WTC11 (cell line): ENCODE measurements around the gene SIK2.

Experiments
- ATF2 ChIP-seq: sonication (generic); formaldehyde crosslinking; IDR thresholded peaks from 2 replicates; pipeline ENCODE4 v1.8.1; 2022; ENCODE audit warnings: low read depth, missing genetic modification reagents, borderline replicate concordance
- ATF3 ChIP-seq: sonication (generic); formaldehyde crosslinking; conservative IDR thresholded peaks from 2 replicates; pipeline ENCODE4 v1.8.1; 2022; ENCODE audit warnings: mild to moderate bottlenecking, missing genetic modification reagents
- CTCF ChIP-seq: fragments of 200-600 bp; IDR thresholded peaks from 2 replicates; pipeline ENCODE4 v1.8.0; 2022; ENCODE audit warnings: antibody characterized with exemption
- JUN ChIP-seq: sonication (generic); formaldehyde crosslinking; IDR thresholded peaks from 2 replicates; pipeline ENCODE4 v1.8.0; 2023; ENCODE audit warnings: mild to moderate bottlenecking, missing genetic modification reagents
- NFATC4 ChIP-seq: fragments of 250-450 bp; sonication (Bioruptor Pico); IDR thresholded peaks from 2 replicates; pipeline ENCODE4 v1.9.0; 2021; ENCODE audit warnings: mild to moderate bottlenecking
- NR2C2 ChIP-seq: sonication (generic); formaldehyde crosslinking; IDR thresholded peaks from 2 replicates; pipeline ENCODE4 v1.8.0; 2022; ENCODE audit warnings: mild to moderate bottlenecking, missing genetic modification reagents
- SOX15 ChIP-seq: fragments of 250-450 bp; sonication (Bioruptor Pico); IDR thresholded peaks from 2 replicates; pipeline ENCODE4 v1.9.0; 2021; ENCODE audit warnings: mild to moderate bottlenecking
- TCF7 ChIP-seq: sonication (generic); formaldehyde crosslinking; IDR thresholded peaks from 2 replicates; pipeline ENCODE4 v1.8.0; 2022; ENCODE audit warnings: mild to moderate bottlenecking, low read depth, missing genetic modification reagents, moderate library complexity
- TP53 ChIP-seq: sonication (generic); formaldehyde crosslinking; IDR thresholded peaks from 2 replicates; pipeline ENCODE4 v1.8.1; 2023; ENCODE audit warnings: mild to moderate bottlenecking, missing genetic modification reagents
- ZMAT4 ChIP-seq: fragments of 250-450 bp; sonication (Bioruptor Pico); IDR thresholded peaks from 2 replicates; pipeline ENCODE4 v1.9.0; 2021; ENCODE audit warnings: mild to moderate bottlenecking
- TF ChIP-seq, protein P1 (sequence below): sonication (generic); formaldehyde crosslinking; IDR thresholded peaks from 2 replicates; pipeline ENCODE4 v1.8.1; 2023; ENCODE audit warnings: mild to moderate bottlenecking, missing genetic modification reagents
- TF ChIP-seq, protein P2 (sequence below): sonication (generic); formaldehyde crosslinking; IDR thresholded peaks from 2 replicates; pipeline ENCODE4 v1.8.0; 2023; ENCODE audit warnings: missing genetic modification reagents, mild to moderate bottlenecking, borderline replicate concordance

GRCh38 chr11:111694851-111695250 lies 92.6 kb downstream of the SIK2 start:
- TF ChIP-seq SOX15 (no peak), NFATC4 (CRISPR knock-in tag) (no peak), CTCF (no peak), TCF7 (no peak), ZMAT4 (CRISPR knock-in tag) (no peak), NR2C2 (no peak), ATF3 (no peak), JUN (CRISPR knock-in tag) (no peak), TP53 (CRISPR knock-in tag) (no peak), ATF2 (no peak)
- TF ChIP-seq, protein P1, sequence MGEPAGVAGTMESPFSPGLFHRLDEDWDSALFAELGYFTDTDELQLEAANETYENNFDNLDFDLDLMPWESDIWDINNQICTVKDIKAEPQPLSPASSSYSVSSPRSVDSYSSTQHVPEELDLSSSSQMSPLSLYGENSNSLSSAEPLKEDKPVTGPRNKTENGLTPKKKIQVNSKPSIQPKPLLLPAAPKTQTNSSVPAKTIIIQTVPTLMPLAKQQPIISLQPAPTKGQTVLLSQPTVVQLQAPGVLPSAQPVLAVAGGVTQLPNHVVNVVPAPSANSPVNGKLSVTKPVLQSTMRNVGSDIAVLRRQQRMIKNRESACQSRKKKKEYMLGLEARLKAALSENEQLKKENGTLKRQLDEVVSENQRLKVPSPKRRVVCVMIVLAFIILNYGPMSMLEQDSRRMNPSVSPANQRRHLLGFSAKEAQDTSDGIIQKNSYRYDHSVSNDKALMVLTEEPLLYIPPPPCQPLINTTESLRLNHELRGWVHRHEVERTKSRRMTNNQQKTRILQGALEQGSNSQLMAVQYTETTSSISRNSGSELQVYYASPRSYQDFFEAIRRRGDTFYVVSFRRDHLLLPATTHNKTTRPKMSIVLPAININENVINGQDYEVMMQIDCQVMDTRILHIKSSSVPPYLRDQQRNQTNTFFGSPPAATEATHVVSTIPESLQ (CRISPR knock-in tag) = no peak
- TF ChIP-seq, protein P2, sequence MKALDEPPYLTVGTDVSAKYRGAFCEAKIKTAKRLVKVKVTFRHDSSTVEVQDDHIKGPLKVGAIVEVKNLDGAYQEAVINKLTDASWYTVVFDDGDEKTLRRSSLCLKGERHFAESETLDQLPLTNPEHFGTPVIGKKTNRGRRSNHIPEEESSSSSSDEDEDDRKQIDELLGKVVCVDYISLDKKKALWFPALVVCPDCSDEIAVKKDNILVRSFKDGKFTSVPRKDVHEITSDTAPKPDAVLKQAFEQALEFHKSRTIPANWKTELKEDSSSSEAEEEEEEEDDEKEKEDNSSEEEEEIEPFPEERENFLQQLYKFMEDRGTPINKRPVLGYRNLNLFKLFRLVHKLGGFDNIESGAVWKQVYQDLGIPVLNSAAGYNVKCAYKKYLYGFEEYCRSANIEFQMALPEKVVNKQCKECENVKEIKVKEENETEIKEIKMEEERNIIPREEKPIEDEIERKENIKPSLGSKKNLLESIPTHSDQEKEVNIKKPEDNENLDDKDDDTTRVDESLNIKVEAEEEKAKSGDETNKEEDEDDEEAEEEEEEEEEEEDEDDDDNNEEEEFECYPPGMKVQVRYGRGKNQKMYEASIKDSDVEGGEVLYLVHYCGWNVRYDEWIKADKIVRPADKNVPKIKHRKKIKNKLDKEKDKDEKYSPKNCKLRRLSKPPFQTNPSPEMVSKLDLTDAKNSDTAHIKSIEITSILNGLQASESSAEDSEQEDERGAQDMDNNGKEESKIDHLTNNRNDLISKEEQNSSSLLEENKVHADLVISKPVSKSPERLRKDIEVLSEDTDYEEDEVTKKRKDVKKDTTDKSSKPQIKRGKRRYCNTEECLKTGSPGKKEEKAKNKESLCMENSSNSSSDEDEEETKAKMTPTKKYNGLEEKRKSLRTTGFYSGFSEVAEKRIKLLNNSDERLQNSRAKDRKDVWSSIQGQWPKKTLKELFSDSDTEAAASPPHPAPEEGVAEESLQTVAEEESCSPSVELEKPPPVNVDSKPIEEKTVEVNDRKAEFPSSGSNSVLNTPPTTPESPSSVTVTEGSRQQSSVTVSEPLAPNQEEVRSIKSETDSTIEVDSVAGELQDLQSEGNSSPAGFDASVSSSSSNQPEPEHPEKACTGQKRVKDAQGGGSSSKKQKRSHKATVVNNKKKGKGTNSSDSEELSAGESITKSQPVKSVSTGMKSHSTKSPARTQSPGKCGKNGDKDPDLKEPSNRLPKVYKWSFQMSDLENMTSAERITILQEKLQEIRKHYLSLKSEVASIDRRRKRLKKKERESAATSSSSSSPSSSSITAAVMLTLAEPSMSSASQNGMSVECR = no peak
